Posterior vena cava (tissue), 2 donors: ENCODE data around the gene EXOG. TPM values are rescaled to one million over a fixed set of nuclear protein-coding genes. Genes with fewer than 3 reads are reported as not detected.

Source experiments
- DNase-seq: peaks from one replicate; pipeline ENCODE4 v3.0.0-alpha.2; 2020; ENCODE audit warnings: low spot score
- intact Hi-C, 2 donors: fragments of 100-400 bp; cut with DNase I; formaldehyde crosslinking; loops; one replicate each; pipeline versions ENCODE4 v1.14.1 to v1.14.2; 2022 to 2023
- total RNA-seq, 2 donors: library from RNA; stranded (reverse); fragmentation: NEBNext Ultra II Directional; extraction: Animal tissue kit (Norgen Biotek cat#: 25700); gene quantifications; one replicate each; pipeline ENCODE4 v1.2.1, GENCODE V29; 2021
- donor health status: DM: yes; HTN: yes; CAD: no.
- donor health status: DM: yes; HTN: yes; CAD: no.

EXOG gene
- total RNA-seq, 2 donors from 2014 or later: 12.3 to 14.7 TPM

DNA sequence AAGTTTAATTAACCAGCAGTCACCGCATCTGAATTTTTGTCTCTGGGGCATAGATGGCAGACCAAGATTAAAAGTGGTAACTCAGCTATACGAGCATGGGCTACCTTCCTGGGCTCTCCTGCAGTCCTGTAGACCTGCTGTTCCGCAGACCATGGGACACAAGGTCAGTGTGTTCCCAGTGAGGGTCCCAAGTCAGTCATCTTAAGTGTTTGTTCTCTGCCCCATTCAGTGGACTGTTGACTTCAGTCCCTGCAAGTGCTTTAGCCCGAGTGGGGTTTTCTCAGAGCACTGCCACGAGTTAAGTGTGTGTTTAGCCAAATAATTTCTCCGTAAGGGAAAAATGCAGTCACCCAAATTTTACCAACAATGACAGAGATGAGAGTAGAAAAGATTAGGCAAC lies 4.9 kb upstream of the EXOG start:
- no peak for DNase-seq
- intact Hi-C loops: no loop called here

DNA sequence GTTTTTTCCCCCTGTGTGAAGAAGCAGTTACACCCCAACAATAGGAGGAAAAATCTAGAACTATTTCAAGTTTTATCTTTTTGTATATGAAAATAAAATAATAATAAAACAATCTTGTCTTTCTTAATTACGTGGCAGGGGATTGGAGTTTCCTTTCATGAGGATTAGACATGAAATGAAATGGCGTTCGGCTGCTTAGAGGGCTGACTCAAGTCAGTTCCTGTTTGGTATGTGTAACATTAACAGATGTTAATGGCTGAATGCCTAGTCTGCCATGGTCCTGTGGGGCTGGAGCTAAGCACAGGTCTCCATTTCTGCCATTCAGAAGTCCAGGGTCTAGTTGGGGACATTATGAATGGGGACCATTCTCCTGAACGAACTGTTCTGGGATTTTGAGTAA lies 3.1 kb upstream of the EXOG start:
- intact Hi-C loops: no loop called here
- DNase-seq: no peak

DNA sequence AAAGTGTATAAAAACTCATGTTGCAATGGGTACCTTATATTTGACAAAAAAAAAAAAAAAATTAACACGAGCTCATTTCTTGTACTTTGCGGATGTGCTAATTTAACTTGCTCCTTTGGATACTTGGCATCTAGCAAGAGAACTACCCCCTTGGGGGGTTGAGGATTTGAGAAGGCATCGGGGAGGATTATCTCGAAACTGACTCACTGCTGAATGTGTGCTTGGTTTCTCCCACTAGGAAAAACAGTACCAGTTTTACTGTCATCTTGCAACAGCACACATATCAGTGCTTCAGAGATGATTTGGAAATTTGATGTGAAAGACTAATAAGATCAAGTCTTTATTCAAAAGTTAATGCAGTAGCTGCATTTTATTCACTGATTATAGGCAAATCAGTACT lies 891 bp downstream of the EXOG start:
- intact Hi-C loops: no loop called here

DNA sequence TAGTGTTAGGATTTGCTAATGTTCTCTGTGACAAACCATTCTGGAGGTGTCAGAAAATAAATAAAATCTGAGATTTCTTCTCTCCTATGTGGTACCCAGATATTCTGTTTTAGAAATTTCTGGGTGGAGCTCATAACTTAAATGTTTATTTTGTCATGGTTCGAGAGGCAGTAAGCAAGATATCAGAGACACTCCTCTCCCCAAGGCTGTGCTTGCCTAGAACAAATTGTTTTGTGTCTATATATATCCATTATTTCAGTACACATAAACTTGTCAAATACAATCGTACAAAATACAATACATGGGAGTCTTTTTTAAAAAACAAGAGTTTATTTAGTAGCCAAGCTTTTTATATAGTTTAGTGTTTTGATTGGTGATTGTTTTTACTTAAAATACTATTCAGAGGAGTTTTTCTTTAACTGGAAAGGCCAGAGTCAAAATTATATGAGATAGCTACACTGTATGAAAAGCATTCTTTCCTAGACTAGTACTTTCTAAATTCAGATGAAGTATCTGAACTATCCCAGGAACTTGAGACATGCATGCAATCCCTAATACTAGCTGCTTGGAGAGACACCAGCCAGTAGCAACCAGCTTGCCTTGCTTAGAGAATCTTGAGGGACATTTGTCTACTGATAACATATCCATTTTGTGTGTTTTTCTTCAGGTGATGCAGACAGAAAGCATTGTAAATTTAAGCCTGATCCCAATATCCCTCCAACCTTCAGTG lies 4.7 kb downstream of the EXOG start:
- intact Hi-C loops: no loop called here
- DNase-seq: no peak

More for the DNA sequence above, 891 bp downstream of the EXOG start:
- no peak for DNase-seq

DNA sequence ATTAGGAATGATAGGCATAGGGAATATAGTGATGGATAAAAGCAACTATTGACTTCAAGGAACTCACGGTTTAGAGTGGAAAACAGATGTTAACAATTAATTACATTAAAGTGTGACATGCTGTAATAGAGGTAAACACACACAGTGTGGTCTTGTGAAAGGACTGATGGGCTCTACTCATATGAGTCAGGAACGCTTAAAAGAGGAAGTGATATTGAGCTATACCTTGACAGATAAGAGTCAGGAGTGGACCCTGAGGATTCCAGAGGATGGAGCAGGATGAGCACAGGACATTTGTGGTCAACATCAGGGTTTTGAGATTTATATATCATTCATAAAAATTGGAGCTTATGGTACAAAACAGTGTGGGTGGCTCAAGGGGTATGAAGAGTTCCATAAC lies 11.0 kb downstream of the EXOG start:
- no peak for DNase-seq
- intact Hi-C loops: no loop called here

DNA sequence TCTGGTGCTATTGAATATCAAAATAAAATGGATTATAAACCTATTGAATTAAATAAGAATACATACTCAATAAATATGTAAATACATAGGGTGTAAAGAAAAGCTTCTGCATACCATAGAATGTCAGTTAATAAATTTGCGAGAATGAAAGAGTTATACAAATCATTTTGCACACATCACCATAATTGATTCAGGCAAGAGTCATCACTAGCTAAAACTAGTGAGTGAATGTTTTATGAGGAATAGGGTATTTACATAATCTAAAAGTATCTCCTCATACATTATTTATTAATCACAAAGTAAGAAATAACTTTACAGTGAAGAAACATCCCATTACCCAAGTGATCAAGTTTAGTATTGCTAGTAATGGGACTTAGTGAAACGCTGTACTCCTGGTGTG lies 13.6 kb downstream of the EXOG start:
- no peak for DNase-seq
- intact Hi-C loops: no loop called here

DNA sequence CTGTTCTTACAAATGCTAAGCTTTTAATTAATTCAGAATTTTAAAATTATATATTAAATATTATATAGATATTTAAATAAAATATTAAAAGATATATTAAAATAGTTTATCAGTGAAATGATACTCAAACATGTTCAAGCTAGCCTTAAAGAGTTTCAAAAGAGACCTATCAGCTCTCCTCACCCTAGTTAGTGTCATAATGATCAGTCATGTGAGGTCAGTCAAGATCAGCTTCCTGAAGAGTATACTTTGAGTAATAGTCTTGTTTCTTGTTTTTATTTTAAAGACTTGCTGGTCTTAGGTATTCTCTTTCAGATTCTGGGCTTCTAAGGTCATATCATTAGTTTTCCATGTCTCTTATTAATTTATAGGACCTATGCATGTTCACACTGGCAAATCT lies 14.5 kb downstream of the EXOG start:
- no peak for DNase-seq
- intact Hi-C loops: no loop called here

DNA sequence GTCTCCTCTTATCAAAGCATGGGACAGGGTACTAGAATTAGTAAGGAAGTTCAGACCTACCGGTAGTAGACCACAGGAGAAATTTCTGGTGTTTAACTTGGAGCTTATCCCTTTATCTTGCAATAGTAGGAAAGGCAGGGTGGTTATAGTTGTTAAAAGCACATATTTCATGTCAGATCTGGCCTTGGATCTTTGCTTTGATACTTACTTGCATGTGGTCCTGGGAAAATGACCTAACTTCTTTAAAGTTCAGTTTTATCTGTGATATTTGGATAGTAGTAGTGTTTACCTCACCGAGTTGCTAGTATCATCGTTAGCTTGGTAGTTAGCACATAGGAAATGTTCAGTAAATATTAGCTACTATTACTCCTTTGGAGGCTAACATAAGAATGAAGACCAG lies 15.4 kb downstream of the EXOG start:
- intact Hi-C loops: no loop called here
- no peak for DNase-seq

DNA sequence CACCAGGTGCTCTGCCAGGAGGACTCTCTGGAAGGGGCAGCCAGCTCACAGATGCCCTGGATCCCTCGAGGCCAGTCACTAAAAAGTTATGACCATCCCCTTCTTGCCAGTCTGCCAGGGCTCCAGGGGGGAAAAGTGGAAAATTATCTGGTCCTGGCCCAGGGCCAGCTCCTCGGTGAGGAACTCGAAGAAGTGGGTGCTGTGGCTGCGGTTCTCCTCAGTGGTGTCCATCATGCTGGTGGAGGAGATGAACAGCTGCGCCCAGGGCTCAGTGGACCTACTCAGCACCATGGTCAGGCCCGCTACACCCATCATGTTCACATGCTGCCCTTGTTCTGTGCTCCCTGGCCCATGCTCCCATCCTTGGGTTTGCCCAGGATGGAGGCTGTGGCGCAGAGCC lies 19.2 kb downstream of the EXOG start:
- intact Hi-C loops: no loop called here
- DNase-seq: no peak

DNA sequence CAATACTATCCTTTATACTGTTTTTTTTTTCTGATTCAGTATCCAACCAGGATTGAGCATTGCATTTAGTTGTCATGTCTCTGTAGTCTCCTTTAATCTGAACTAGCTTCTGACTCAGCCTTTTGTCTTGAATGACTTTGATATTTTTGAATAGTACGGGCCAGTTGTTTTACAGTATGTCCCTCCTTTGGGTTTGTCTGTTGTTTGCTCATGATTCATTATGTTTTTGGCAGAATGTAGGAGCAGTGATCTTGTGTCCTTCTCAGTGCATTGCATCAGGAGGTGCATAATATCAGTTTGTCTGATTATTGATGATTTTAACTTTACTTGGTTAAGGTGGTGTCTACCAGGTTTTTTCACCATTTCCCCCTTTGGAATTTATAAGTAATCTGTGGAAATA lies 20.5 kb downstream of the EXOG start:
- DNase-seq: no peak
- intact Hi-C loops: no loop called here

DNA sequence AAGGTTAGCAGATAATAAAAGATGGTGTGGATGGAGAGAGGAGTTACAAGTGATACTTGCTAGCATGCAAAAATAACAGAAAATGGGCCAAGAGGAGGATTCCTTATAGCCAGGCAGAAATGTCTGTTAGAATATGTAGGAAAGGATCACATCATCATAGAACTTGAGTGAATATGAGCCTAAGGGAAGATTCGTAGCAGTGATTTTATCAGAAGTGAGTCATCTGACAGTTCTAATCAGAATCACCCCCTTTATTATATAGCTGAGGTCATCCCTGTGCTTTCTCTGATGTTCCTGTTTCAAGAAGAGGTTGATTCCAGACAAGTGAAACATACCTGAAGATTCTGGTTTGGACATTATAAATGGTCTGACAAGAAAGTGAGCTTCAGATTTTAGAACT lies 22.9 kb downstream of the EXOG start:
- DNase-seq: no peak
- intact Hi-C loops: no loop called here

DNA sequence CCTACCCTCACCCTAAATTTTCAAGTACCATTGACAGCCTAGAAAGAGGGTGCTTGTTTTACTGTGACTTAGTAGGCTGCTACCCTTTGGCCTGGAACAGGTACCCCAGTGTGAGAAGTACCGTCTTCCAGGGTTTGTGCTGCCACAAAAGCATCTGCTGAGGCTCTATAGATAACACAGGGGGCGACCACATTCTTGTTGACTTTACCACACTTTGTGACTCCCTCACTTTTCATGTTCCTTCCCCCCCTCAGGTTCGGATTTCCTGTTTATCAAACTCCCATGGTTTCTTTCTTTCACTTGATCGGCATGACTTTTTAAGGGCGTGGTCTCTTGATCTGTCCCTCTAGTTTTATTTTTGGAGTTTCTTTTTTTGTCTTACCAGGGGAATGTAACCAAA lies 23.5 kb downstream of the EXOG start:
- intact Hi-C loops: loop anchor here in 1 of 2 donors (10.0 kb wide), 1 partner anchor 135 kb away; no protein-coding TSS in a partner anchor

DNA sequence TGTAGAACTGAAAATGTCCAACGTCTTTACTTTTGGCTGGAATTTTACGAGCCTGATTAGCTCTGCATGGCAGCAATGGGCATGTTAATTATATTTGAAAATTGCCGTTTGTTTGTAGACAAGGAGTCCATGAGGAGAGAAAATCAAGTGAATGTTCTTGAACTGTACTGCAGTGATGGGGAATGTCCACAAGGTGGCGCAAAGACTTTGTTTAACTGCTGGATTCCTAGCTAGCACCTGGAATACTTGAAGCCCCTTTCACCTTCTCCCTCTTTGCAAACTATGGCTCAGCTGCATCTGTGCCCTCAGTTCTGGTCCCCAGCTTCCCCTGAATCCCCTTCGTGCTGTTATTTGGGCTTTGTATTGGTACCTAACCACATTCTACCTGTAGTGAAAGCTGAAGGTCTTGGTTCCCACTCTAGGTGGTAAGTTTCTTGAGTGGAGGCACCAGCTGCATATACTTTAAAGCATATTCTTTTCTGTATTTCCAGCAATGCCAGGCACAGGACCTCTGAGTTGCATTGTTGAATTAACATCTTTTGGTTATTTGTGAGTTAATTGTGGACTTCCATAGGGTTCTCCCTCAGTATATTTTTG lies 25.3 kb downstream of the EXOG start:
- DNase-seq: no peak
- intact Hi-C loops: loop anchor here in 1 of 2 donors (10.0 kb wide), 1 partner anchor 133 kb away; no protein-coding TSS in a partner anchor

More for the DNA sequence above, 23.5 kb downstream of the EXOG start:
- DNase-seq: no peak

DNA sequence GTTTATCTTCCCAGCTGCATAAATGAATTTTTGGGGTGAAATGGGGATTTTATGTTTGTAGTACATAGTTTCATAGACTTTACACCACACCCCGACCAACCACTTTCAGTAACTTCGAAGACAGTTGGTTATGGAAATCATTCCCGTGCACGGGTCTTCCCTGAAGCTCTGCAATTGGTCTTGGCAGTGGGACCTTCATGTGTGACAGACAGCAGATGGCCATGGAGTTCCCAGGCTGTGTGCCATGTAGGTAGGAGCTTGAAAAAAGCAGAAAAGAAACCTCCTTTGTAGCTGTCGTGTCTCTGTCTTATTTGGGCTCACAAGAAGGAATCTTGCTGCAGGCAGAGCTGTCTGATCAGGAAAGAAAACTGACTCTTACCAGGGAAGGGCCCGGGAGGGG lies 25.9 kb downstream of the EXOG start:
- intact Hi-C loops: loop anchor here in 1 of 2 donors (10.0 kb wide), 1 partner anchor 133 kb away; no protein-coding TSS in a partner anchor
- no peak for DNase-seq

DNA sequence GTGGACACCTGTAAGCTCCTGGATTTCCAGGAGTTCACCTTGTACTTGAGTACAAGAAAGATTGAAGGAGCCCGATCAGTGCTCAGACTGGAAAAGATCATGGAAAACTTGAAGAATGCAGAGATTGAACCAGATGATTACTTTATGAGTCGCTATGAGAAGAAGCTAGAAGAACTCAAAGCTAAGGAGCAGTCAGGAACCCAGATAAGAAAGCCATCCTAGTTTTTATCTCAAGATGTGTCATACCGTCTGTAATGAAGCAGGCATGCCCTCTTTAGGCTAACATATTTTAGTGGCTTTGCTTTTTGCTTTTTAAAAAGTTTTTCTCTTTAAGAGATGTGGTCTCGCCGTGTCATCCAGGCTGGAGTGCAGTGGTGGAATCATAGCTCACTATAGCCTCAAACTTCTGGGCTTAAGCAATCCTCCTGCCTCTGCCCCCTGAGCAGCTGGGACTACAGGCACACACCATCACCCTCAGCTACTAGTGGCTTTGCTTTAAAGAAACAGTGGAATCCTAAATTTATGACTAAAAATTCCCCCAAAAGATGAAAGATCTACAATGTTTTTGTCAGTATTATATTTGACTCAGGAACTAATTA lies 28.1 kb downstream of the EXOG start:
- intact Hi-C loops: loop anchor here in 1 of 2 donors (10.0 kb wide), 1 partner anchor 131 kb away; no protein-coding TSS in a partner anchor
- DNase-seq: no peak

DNA sequence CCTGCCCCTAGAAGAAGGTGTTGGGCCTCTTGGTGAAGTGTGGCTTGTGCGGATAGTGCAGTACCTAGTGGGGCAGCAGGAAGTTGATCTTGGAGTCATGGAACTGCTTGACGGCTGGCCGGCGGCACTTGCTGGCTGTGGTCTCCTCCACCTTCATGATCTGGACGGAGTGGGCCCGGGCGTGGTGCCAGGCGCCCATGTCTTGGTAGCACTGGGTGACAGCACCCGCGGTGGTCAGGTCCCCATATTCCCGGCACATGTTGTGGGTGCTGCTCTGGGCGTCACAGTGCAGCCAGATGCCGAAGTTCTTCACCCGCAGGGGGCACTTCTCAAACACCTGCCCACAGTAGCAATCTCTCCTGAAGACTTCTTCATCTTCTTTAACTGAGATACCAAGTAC lies 30.7 kb downstream of the EXOG start:
- peak; percentile 73 for DNase-seq
- intact Hi-C loops: loop anchor here (5.0 to 10.0 kb wide), 2 partner anchors 121 to 128 kb away; partner anchors contain the start of gene SCN5A (in 1 of the 2)

DNA sequence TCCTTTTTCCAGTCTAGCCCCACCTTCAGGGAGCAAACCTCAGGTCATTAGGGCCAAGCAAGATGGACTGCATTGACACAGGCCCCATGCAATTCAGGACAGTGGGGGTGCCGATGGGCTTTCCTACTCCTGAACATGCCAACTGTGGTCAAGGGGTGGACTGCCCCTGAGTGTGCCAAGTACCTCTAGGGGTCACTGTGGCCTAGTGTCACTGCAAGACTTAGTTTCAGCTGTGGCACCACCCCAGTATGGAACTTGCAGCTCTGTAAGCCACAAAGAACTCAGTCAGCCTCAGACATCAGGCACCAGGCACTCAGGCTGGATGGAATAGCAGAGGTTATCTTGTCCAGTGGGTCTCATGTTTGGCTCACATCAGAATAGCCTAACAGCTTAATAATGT lies 32.3 kb downstream of the EXOG start:
- intact Hi-C loops: loop anchor here (5.0 to 10.0 kb wide), 2 partner anchors 119 to 126 kb away; partner anchors contain the start of gene SCN5A (in 1 of the 2)
- no peak for DNase-seq

DNA sequence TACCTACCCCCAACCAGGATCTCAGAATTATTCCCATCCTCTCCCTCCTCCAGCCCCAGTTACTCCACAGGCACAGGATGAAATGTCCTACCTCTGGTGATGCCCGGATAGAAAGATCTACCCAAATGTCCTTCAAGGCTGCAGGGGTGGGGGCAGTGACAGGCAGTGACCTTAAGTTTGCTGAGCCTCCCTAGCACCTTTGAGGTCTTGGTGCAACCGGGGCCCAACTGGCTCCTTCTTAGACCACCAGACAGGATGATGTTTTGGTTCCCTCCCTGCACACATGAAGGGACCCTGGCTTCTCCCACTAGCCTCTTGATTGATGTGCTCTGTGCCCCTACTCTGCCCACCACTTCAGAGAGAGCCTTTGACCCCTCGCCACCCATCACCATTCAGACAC lies 36.4 kb downstream of the EXOG start:
- intact Hi-C loops: no loop called here
- DNase-seq: no peak

DNA sequence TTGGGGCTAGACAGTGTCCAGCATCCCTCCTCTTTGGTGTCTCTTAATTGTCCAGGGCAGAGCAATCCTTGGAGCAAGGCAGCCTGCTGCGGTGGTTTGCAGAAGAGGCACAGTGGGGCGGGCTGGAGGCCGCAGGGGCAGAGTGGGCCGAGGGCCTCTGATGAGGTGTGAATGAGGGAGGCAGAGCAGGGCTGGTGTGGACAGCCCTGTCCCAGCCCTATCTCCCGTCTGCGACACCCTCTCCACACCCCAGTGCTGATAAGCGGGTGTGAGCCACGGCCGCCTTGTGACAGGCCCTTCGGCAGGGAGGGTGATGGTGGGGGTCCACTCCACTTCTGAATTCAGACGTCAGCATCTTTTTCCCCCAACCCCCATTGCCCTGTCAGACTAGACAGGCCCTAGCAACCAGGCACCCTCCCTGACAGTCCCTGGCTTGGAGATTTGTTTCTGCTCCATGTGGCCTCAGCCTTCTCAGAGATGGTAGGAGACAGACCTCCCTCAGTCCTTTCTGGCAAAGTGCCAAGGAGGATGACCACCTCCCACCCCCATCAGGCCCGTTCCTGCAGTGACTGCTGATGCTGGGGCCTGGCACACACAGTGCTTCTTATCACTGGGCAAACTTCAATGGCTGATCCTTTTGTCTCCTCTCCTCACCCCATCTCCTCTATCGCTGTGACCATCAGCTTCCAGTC lies 37.3 kb downstream of the EXOG start:
- intact Hi-C loops: no loop called here
- DNase-seq: peak; percentile 71

DNA sequence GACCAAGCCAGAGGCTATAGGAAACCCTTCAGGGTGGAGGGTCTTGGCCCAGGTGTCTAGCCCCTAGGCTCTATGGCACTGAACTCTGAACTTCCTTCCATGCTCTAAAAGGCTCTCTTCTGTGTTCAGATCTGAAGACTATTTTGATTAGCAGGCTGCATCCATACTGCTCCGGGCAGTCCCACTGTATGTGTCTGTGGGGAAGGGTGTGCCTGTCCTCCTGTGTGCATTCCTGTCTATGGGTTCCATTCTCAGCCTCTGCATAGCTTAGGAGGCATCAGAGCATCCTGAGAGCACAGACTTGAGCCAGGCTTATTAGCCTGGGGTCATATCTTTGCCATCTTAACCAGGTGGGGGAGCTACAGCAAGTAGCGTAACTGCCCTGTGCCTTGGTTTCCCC lies 38.0 kb downstream of the EXOG start:
- intact Hi-C loops: no loop called here
- no peak for DNase-seq
